22Rv1 (cell line): ENCODE results near the gene ZP4.

Experiments used
- CTCF ChIP-seq: fragments of 450-650 bp; IDR thresholded peaks from 2 replicates; pipeline ENCODE4 v1.5.1; 2017; ENCODE audit warnings: mild to moderate bottlenecking
- ZFX ChIP-seq: fragments of 450-650 bp; IDR thresholded peaks from 2 replicates; pipeline ENCODE4 v1.6.1; 2017; ENCODE audit warnings: antibody characterized with exemption, borderline replicate concordance

- TF ChIP-seq CTCF: no peak
- no peak for TF ChIP-seq ZFX
These were observed 52.4 kb downstream of the ZP4 start for GRCh38 chr1:237838320-237838719.
